GM21723 (cell line): ENCODE data around the gene TMEM248.
"Not testable (repeated sequence)": the region's sequence is repeated elsewhere in the genome, so short reads cannot be mapped to it uniquely, and the experiment has no call there.

ENCODE experiments used
- ATAC-seq: cut with Tn5 transposase; IDR thresholded peaks from one replicate; pipeline ENCODE4 v1.9.1; 2021; ENCODE audit warnings: mild to moderate bottlenecking, moderate library complexity; ENCODE audit not compliant: unreplicated experiment

TMEM248 gene, protein sequence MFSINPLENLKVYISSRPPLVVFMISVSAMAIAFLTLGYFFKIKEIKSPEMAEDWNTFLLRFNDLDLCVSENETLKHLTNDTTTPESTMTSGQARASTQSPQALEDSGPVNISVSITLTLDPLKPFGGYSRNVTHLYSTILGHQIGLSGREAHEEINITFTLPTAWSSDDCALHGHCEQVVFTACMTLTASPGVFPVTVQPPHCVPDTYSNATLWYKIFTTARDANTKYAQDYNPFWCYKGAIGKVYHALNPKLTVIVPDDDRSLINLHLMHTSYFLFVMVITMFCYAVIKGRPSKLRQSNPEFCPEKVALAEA

DNA sequence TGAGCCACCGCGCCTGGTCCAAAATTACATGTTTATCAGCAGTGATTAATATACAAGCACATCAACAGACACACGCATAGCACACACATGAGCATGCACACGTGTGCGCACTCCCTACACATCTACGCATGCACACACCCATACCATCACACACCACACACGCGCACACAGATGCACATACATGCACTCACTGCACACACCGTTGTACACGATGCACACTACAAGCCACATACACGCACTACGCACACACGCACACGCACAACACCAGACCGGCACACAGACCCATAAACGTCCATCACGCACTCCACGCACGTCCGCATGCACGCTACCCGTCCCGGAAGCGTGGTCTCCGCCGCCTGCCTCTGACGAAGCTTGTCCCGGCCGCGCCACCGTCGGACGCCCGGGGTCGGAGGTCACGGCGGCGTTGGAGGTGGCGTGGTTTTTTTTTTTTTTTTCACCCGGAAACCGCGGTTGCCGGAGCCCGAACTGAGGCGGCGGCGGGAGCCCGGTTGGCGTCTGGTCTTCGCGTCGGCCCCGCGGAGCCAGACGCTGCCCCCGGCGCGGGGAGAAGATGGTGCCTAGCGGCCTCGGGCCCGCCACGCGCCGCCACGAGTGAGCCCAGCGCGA, at the start of gene TMEM248:
TSS of gene TMEM248 (plus strand) at position 457 of the 627 bp plus-strand sequence. CDS start 20,641 bp downstream, outside the sequence.
- peak; percentile 84 for ATAC-seq

DNA sequence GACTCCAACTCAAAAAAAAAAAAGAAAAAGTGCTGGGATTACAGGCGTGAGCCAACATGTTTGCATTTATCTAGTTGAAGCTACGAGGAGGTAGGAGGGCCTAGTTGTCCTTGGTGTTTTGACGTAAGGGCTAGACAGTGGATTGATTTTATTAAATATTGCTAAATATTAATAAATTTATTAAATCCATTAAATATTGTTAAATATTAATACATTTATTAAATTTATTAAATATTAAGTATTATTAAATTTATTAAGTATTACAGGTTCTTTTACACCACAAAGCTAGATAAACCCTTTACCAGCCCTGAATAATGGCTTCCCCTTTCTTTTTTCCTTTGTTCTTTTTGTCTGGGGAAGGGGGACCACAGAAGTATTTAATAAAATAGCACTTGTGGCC, 47.5 kb upstream of the TMEM248 start:
- ATAC-seq, result no peak

DNA sequence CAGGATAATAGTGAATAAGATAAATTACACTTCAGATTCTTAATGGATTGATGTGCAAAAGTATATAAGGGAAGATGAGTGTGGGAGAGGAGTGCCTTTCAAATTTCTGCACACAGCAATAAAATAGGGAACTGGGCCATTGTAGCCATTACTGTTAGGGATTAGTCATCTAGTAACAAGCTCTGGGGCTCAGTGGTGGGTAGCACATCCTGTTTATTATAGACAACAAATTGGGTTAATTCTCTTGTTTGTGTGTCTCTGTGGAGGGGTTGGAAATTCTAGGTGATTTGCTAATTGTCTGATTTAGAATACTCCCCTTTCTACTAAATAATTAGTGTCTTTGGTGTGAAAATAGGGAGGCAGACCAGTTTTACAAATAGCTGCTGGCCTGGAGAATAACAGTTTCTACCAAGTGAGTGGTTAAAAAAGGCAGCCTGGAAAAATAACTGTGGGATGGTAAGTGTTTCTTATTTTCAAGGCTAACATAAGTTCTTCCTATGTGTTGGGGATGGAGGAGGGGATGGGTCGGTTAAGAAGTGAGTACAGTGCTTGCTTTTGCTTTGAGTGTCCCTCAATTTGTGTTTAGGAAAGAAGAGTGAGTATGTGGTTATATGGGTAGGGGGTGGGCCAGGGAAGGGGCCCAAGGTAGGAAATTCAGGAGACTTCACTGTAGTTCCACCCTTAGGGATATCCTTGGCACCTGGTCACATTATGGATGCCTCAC, 43.3 kb upstream of the TMEM248 start:
- ATAC-seq, result peak; percentile 96

DNA sequence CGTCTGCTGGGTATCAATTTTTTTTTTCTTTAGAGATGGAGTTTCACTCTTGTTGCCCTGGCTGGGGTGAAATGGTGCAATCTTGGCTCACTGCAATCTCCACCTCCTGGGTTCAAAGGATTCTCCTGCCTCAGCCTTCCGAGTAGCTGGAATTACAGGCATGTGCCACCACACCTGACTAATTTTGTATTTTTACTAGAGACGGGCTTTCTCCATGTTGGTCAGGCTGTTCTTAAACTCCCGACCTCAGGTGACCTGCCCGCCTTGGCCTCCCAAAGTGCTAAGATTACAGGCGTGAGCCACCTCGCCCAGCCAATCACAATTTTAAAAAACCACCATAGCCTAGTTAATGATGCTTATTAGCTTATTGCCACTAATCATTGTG, 42.7 kb upstream of the TMEM248 start:
- ATAC-seq, result not testable (repeated sequence)

DNA sequence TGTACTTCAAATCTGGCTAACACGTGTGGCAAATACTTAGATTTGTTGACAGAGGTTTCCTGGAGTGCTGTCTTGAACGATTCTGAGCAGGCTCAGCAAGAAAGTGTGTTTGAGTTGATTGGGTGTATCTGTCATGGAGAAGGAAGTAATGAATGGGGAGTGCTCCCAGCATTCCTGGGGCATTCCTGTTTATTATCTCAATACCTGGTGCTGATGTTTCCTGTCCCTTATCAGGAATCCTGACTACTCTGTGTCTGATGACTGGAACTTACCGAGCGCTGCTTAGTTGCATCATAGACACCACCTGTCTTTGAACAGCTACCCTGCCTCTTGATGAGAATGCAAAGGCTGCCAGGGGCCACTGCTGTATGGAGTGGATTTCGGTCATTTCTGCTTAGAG, 41.0 kb upstream of the TMEM248 start:
- no peak for ATAC-seq

DNA sequence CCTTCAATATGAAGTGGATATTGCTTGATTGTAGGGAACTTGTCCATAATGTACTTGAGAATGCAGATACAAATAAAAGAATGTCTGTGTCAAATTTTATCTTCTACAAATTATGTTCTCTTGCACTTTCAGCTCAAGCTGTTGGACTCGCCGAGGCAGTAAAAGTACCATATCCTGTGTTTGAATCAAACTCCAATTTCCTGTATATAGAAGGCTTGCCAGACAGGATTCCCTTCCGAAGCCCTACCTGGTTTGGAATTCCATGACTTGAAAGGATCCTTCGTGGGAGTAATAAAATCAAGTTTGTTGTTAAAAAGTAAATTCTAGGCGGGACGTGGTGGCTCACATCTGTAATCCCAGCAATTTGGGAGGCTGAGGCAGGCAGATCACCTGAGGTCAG, 40.4 kb upstream of the TMEM248 start:
- ATAC-seq, result not testable (repeated sequence)

DNA sequence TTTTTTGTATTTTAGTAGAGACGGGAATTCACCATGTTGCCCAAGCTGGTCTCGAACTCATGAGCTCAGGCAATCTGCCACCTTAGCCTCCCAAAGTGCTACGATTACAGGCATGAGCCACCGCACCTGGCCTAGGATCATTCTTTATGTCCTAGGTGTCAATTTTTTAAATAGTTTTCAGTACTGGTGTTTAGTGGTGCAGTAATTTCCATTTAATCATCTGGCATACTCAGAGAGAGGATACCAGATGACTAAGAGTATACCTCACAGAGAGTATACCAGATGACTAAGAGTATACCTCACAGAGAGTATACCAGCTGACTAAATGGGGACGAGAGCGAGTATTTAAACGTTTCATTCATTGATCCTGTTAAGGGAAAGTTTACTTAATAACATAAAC, 37.3 kb upstream of the TMEM248 start:
- ATAC-seq, result no peak

DNA sequence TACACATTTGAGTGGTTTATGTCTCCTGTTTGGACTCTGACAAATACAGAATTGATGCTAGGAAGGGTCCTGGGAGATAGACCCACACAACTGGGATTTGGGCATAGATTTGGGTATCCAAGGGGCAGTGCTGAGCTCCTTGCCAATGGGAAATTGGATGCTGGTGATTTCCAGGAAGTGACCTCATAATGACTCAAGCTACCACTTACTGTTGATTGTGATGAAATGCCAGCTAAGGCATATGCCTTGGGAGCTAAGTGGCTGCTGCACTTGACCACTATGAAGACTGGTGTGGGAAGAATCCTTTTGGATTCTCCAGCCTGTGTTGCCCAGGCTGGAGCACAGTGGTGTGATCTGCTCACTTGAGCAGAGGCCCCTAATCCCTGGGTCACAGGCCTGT, 36.5 kb upstream of the TMEM248 start:
- not testable (repeated sequence) for ATAC-seq

DNA sequence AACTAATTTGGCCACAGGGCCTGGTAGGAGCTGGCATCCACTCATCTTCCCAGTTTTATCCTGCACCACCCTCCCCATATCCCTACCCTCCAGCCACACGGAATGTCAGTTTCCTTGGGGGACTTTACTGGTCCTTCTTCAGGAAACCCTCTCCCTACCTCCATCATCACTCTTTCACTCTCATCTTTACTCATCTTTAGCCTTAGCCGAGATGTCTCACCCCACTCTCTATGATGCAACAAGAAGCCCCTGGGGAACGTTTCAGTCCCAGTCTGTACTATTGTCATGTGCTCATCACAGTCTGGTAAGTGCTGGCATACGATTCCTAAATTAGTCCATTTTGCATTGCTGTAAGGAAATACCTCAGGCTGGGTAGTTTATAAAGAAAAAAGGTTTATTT, 34.9 kb upstream of the TMEM248 start:
- ATAC-seq, result peak; percentile 69

DNA sequence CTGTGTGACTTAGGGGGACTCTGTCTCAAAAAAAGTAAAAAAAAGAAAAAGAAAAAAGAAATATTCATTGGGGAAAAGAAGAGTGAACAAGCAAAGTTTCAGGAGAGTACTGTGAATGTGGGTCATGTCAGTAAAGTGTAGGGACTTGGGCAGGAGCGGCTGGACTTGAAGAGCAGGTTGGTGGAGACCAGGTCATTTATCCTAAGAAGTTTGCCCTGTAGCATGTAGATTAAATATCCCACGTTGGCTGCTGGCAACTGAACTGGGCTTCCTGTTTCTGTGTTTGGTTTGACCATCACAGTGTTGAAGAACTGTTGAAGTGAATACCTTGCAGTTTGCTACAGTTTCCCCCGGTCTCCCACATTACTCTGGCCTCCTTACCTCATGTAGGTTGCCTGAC, 32.8 kb upstream of the TMEM248 start:
- ATAC-seq, result not testable (repeated sequence)

DNA sequence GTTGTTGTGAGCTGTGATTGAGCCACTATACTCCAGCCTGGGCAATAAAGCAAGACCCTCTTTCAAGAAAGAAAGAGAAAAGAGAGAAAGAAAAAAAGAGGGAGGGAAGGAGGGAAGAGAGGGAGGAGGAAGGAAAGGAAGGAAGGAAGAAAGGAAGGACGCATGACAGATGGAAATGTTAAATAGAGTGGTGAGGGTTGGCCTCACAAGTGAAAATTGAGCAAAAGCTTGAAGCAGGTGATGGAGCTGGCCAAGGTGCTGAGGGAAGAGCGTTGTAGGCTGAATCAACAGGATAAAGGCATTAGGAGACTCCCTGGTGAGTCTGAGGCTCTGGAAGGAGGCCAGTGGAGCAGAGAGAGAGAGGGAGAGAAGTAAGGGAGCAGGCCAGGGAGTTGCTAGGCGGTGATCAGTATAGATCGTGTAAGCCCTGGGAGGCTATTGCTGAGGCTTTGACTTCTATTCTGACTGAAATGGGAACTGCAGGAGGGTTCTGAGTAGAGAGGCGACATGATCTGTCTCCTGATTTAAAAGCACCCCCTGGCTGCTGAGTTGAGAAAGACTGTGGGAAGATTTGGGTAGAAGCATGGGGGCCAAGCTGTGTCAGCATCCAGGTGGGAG, 26.5 kb upstream of the TMEM248 start:
- ATAC-seq, result no peak

DNA sequence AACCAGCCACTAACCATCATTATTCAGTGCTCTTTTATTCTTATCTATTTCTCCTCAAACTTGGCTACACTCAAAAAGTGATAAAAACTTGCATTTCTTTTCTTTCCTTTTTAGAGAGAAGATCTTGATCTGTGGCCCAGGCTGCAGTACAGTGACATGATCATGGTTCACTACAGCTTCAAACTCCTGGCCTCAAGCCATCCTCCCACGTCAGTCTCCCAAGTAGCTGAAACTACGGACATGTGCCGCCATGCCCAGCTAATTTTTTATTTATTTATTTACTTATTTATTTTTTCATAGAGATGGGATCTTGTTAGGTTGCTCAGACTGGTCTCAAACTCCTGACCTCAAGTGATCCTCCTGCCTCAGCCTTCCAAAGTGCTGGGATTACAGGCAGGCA, 24.6 kb upstream of the TMEM248 start:
- no peak for ATAC-seq

DNA sequence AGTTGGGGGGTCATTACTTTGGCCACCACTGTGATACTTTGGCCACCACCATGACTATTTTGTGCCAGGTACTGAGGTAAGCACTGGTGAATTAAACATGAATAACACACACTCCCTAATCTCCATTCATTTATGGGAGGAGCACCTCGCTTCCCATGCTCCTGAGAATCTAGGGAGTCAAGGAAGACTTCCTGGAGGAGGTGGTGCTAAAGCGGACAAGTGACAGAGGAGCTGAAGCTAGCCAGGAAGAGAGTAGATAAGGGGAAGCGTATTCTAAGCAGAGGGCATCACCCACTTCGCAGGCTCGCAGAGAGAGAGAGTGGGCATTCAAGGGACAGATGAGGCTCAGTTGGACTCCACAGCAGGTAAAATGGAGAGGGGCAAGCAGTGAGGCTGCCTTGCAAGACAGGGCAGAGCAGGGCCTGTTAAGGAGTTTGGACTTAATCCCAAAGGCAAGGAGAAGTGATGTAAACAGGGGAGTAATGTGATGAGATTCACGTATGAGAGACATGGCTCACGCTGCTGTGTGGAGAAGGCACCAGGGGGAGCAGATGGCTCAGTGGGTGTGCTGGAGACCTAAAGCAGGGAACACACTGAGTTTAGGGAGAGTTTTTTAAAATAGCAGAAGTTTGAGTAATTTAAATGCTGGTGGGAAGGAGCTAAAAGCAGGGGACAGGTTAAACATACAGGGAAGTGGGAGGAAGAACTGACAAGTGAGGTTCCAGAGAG, 21.3 kb upstream of the TMEM248 start:
- no peak for ATAC-seq

DNA sequence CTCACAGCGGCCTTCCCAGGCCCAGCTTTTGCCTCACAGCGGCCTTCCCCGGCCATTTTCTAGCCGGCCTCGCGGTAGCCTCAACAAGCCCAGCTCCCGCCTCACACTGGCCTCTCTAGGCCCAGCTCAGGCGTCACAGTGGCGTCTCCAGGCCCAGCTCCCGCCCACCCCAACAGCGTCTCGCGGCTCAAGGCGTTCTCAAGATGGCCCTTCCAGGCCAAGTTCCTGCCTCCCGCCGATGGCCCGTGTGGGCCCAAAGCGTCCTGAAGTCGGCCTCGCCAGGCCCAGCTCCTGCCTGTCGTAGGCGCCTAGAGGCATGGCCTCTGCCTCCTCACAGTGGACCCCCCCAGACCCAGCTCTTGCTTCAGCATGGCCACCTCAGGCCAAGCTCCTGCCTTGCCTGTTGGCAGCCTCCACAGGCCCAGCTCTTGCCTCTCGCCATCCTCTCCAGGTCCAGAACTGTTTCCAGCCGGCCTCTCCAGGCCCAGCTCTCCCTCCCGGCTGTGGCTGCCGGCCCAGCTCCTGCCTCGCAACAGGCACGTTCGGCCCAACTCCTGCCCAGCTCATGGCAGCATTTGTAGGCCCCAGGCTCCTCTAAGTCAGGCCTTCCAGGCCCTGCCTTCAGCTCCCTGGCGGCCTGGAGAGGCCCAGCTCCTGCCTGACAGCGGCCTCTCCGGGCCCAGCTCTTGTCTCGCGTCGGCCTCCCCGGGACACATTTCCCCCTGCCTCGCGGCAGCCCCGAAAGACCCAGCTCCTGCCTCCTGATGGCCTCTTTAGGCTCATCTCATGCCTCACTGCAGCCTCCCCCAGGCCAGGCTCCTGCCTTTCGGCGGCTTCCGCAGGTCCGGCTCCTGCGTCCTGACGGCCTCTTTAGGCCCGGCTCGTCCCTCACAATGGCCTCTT, 18.8 kb upstream of the TMEM248 start:
- ATAC-seq, result no peak

DNA sequence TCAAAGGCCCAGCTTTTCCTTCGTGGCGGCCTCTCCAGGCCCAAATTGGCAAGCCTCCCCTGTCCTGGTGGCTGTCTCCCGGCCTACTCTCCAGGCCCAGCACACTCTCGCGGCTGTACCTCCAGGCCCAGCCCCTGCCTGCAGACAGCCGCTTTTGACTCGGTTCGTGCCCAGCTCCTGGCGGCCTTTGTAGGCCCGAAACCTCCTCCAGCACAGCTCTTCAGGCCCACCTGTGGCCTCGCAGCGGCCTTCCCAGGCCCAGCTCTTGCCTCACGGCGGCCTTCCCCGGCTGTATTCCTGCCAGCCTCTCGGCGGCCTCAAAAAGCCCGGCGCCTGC, 18.2 kb upstream of the TMEM248 start:
- ATAC-seq, result no peak

DNA sequence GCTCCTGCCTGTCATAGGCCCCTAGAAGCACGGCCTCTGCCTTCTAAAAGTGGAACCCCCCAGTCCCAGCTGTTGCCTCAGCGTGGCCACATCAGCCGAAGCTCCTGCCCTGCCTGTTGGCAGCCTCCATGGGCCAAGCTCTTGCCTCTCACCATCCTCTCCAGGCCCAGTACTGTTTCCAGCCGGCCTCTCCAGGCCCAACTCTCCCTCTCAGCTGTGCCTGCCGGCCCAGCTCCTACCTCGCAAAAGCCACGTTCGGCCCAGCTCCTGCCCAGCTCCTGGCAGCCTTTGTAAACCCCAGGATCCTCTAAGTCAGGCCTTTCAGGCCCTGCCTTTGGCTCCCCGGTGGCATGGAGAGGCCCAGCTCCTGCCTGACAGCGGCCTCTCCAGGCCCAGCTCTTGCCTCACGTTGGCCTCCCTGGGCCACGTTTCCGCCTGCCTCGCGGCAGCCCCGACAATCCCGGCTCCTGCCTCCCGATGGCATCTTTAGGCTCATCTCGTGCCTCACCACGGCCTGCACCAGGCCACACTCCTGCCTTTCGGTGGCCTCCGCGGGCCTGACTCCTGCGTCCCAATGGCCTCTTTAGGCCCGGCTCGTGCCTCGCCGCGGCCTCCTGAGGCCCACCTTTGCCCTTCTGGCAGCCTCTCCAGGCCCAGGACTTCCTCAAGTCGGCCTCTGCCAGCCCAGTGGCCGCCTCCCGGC, 17.5 kb upstream of the TMEM248 start:
- no peak for ATAC-seq

DNA sequence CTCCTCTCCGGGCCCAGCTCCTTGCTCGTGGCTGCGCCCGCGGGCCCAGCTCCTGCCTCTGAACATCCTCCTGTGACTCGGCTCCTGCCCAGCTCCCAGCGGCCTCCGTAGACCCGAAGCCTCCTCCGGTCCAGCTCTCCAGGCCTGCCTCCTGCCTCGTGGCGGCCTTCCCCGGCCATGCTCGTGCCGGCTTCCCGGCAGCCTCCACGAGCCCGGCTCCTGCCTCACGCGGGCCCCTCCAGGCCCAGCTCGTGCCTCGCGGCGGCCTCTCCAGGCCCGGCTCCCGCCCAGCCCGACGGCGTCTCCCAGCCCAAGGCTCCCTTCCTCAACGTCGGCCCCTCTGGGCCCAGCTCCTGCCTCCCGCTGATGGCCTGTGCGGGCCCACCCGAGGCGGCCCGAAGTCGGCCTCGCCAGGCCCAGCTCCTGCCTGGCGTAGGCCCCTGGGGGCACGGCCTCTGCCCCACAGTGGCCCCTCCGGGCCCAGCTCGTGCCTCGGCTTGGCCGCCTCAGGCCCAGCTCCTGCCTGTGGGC, 16.9 kb upstream of the TMEM248 start:
- ATAC-seq, result no peak

DNA sequence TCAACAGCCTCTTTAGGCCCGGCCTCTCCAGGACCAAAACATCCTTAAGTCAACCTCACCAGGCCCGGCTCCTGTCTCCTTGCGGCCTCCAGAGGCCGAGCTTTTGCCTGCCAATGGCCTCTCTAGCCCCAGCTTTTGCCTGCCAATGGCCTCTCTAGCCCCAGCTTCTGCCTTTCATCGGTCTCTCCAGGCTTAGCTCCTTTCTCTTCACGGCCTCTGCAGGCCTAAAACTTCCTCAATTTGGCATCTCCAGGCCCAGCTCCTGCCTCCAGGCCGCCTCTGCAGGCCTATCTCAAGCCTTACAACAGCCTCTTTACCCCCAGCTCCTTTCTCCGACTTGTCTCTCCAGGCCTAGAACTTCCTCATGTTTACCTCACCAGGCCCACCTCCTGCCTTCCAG, 15.7 kb upstream of the TMEM248 start:
- ATAC-seq, result no peak

DNA sequence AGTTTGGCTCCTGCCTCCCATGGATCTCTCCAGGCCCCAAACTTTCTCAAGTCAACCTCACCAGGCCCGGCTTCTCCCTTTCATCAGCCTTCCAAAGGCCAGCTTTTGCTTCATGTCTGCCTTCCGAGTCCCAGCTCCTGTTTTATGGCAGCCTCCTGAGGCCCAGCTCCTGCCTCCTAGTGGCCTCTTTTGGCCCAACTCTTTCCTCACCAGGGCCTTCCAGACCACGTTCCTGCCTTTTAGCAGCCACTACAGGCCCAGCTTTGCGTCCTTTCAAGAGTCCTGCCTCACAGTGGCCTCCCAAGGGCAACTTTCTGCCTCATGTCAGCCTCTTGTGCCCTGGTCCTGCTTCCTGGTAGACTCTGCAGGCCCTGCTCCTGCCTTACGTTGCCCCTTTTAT, 15.3 kb upstream of the TMEM248 start:
- no peak for ATAC-seq
